MCF 10A (cell line): ENCODE measurements around the gene MAP3K5. TPM values are rescaled to one million over a fixed set of nuclear protein-coding genes. Genes with fewer than 3 reads are reported as not detected.

Experiments
- BruUV-seq: library from RNA; stranded (reverse); fragments of 400-500 nt; replicated peaks from 2 replicates; lab custom pipeline; 2021; lab: Mats Ljungman, UMichigan
- CTCF ChIA-PET: fragments of 300-600 bp; sonication (Branson Sonifier 250); formaldehyde crosslinking; extraction: SDS; loops from one replicate; lab custom pipeline; 2021; ENCODE audit warnings: antibody characterized with exemption, inconsistent platforms; lab: Yijun Ruan, JAX
- POLR2A ChIA-PET: fragments of 300-600, 350-650 bp; sonication (Branson Sonifier 250); formaldehyde crosslinking; extraction: SDS; loops from one replicate; lab custom pipeline; 2020; ENCODE audit warnings: antibody characterized with exemption, inconsistent platforms; lab: Yijun Ruan, JAX
- DNase-seq: peaks from one replicate; pipeline ENCODE4 v3.0.0-alpha.2; 2018; ENCODE audit not compliant: unreplicated experiment
- H3K27ac Mint-ChIP-seq: one replicate; pipeline ENCODE4 v1.8.0; 2022; ENCODE audit warnings: mild to moderate bottlenecking, low read depth, mixed read lengths; ENCODE audit not compliant: unreplicated experiment
- H3K27me3 Mint-ChIP-seq: one replicate; pipeline ENCODE4 v1.8.0; 2022; ENCODE audit warnings: mixed read lengths; ENCODE audit not compliant: insufficient read depth, unreplicated experiment
- H3K36me3 Mint-ChIP-seq: one replicate; pipeline ENCODE4 v1.8.0; 2022; ENCODE audit warnings: mild to moderate bottlenecking, moderate library complexity, mixed read lengths; ENCODE audit not compliant: insufficient read depth, unreplicated experiment
- H3K4me1 Mint-ChIP-seq: one replicate; pipeline ENCODE4 v1.8.0; 2022; ENCODE audit warnings: mixed read lengths; ENCODE audit not compliant: insufficient read depth, unreplicated experiment
- H3K4me3 Mint-ChIP-seq: one replicate; pipeline ENCODE4 v1.8.0; 2022; ENCODE audit warnings: mild to moderate bottlenecking, moderate library complexity, mixed read lengths; ENCODE audit not compliant: unreplicated experiment
- H3K9me3 Mint-ChIP-seq: one replicate; pipeline ENCODE4 v1.8.0; 2022; ENCODE audit warnings: mixed read lengths; ENCODE audit not compliant: unreplicated experiment
- intact Hi-C: fragments of 100-400 bp; cut with micrococcal nuclease; formaldehyde crosslinking; loops from 2 replicates; pipeline ENCODE4 v1.14.1; 2022
- total RNA-seq: library from RNA; stranded (reverse); gene quantifications from 2 replicates; pipeline ENCODE4 v1.2.3, GENCODE V29; 2022
- TF ChIP-seq, protein P1 (sequence below): fragments of 200-600 bp; IDR thresholded peaks from one replicate; pipeline ENCODE4 v1.8.0; 2022; ENCODE audit warnings: antibody characterized with exemption, mild to moderate bottlenecking; ENCODE audit not compliant: unreplicated experiment

The MAP3K5 gene
- total RNA-seq, 1 experiment from 2014 or later: 8.4 TPM

DNA sequence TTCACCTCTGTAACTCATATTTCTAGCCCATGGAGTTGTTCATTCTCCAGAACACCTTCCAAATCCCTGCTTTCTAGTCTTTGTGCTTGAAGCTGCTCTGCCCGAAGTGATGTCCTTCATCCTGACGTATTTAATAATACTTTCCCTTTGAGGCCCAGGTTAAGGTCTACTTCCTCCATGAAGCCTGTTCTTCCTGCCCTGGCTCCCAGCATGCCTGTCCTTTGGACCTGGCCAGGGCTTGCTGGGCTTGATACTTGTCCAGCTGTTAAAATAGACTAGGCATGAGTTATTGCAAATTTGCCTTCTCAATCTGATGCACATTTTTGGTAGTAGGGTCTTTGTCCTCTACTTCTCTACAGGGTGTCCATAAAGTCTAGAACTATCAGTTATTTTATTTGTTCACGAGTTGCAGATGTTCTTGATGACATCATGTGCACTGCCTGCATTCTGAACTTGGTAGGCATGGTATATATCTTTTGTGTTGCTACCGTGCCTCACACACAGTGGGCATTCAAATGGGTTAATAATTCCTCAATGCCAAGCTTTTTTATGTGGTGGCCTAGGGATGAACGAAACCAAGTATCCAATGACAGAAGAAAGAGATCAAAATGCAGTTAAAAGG is 239.0 kb downstream of the MAP3K5 start:
- POLR2A ChIA-PET: interaction anchor here (0.6 kb wide), 1 partner anchor 273 kb away, joined by 3 read pairs; no protein-coding TSS in a partner anchor
- CTCF ChIA-PET: interaction anchor here (0.6 kb wide), 1 partner anchor 305 kb away, joined by 3 read pairs; no protein-coding TSS in a partner anchor
- TF ChIP-seq, protein P1, sequence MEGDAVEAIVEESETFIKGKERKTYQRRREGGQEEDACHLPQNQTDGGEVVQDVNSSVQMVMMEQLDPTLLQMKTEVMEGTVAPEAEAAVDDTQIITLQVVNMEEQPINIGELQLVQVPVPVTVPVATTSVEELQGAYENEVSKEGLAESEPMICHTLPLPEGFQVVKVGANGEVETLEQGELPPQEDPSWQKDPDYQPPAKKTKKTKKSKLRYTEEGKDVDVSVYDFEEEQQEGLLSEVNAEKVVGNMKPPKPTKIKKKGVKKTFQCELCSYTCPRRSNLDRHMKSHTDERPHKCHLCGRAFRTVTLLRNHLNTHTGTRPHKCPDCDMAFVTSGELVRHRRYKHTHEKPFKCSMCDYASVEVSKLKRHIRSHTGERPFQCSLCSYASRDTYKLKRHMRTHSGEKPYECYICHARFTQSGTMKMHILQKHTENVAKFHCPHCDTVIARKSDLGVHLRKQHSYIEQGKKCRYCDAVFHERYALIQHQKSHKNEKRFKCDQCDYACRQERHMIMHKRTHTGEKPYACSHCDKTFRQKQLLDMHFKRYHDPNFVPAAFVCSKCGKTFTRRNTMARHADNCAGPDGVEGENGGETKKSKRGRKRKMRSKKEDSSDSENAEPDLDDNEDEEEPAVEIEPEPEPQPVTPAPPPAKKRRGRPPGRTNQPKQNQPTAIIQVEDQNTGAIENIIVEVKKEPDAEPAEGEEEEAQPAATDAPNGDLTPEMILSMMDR: no peak
- H3K27ac Mint-ChIP-seq: no peak overlapping the region
- peaks cover 22% of the 10 kb centered on the region for H3K36me3 Mint-ChIP-seq
- intact Hi-C loops: no loop called here
- BruUV-seq: no TSS peak
- H3K4me3 Mint-ChIP-seq: no peak overlapping the region
- no peaks in the 10 kb centered on the region for H3K27me3 Mint-ChIP-seq
- H3K9me3 Mint-ChIP-seq: no peaks in the 10 kb centered on the region
- DNase-seq: no peak
- peaks cover 8% of the 10 kb centered on the region for H3K4me1 Mint-ChIP-seq

DNA sequence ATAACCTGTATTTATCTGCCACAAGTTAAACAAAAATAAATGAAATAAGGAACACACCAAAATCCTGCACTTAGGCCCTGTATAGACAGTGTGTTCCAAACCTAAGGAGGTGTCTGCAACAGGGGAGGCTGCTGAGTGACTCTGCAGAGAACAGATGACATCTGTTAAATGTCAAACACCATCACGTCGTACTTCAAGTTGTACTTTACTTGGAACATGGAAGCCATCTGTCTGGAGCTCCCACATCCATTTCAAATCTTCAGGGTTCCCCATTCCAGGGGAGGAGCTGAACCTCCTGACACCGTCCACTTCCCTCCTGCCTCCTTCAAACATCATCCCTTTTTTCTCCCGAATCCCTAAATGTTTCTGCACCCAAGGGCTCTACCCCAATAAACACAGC is 240.2 kb downstream of the MAP3K5 start:
- intact Hi-C loops: no loop called here
- Mint-ChIP-seq H3K27me3 (no peaks in the 10 kb centered on the region), H3K27ac (no peak overlapping the region), H3K9me3 (no peaks in the 10 kb centered on the region), H3K4me3 (no peak overlapping the region), H3K4me1 (peaks cover 8% of the 10 kb centered on the region), H3K36me3 (peaks cover 10% of the 10 kb centered on the region)
- ChIA-PET POLR2A (interaction anchor here (1.3 to 4.8 kb wide), 2 partner anchors 161 to 262 kb away, joined by 3 to 46 read pairs; partner anchors contain the start of gene BCLAF1), CTCF (interaction anchor here (0.6 to 1.2 kb wide), 3 partner anchors 27 to 321 kb away, joined by 3 read pairs; no protein-coding TSS in a partner anchor)
- BruUV-seq: no TSS peak
- TF ChIP-seq, protein P1: no peak
- no peak for DNase-seq

DNA sequence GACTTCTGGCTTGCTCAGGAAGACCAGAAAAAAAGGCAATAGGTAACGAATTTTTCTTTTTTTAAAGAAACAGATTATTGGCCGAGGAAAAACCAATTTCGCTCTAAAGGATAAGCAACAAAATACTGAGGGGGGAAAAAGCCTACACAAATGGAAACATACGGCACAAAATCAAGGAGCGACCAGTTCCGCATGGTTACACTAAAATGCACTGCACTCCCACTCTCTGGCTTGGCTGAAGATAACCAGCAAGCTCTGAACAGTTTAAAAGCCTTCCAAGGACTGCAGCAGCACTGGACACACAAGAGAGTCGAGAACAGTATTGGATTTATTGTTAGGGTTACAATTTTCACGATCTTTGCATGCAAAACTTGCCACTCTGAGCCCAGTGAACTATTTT is 241.2 kb downstream of the MAP3K5 start:
- intact Hi-C loops: loop anchor here (2.0 kb wide), 2 partner anchors 300 to 1100 kb away; partner anchors contain the start of gene MTFR2
- H3K27ac Mint-ChIP-seq: no peak overlapping the region
- H3K27me3 Mint-ChIP-seq: no peaks in the 10 kb centered on the region
- no peaks in the 10 kb centered on the region for H3K9me3 Mint-ChIP-seq
- TF ChIP-seq, protein P1: no peak
- ChIA-PET POLR2A (interaction anchor here (0.5 to 4.8 kb wide), 11 partner anchors 9 to 1052 kb away, joined by 3 to 46 read pairs (median 4); partner anchors contain the start of genes BCLAF1 and MTFR2), CTCF (interaction anchor here (0.6 to 2.3 kb wide), 28 partner anchors 9 to 1257 kb away, joined by 3 to 11 read pairs (median 3); partner anchors contain the start of genes BCLAF1, MAP3K5 and MTFR2)
- BruUV-seq: TSS peak; percentile 65
- peaks cover under 1% of the 10 kb centered on the region for H3K36me3 Mint-ChIP-seq
- peak; percentile 9 for DNase-seq
- H3K4me3 Mint-ChIP-seq: peak overlapping the region; percentile 72
- peaks cover 8% of the 10 kb centered on the region for H3K4me1 Mint-ChIP-seq

DNA sequence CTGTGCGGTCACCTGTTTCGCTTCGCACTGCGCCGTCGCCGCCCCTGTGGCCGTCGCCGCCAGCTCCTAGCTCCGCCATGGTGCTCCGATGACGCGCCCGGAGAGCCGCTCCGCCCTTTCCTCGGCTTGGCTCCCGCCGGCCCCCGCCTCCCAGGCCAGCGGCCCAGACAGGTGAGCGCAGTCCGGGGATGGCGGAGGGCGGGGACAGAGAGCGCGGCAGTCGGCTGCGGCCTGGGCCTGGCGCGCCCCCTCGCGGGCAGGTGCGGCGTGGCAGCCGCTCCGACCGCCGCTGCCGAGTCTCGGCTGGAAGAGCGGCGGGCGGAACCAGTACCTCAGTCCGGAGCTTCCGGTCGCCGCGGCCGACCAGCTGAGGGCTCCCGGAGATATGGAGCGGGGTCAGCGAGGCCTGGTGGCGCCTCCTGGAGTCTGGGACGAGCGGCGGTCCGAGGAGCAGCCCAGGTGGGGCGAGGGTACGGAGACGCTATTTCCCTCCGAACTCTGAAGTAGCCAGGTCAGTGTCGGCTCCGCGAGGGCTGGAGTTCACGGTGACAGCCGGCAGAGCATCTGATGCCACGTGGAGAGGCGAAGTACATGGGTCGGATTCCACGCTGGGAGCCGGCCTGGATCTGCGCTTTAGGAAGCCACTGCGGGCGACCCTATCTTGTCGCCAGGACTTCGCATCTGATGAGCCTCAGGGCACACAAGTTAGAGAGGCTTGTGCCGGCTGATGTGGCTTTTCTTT is 241.8 kb downstream of the MAP3K5 start, which contains the start of gene MAP7:
Gene MAP7, minus strand, starts transcription at position 93 of the 742 bp plus-strand sequence. Its CDS starts 14 bp downstream, at position 79.
- CTCF ChIA-PET: interaction anchor here (0.6 to 2.3 kb wide), 37 partner anchors 8 to 1257 kb away, joined by 3 to 11 read pairs (median 4); partner anchors contain the start of genes BCLAF1, MAP3K5 and MTFR2
- POLR2A ChIA-PET: interaction anchor here (0.5 to 4.8 kb wide), 17 partner anchors 9 to 1052 kb away, joined by 3 to 46 read pairs (median 3); partner anchors contain the start of genes BCLAF1, MAP3K5 and MTFR2
- H3K27ac Mint-ChIP-seq: peak within 1 kb of the TSS; percentile 57
- H3K36me3 Mint-ChIP-seq: no peaks in the 10 kb centered on the region
- no TSS peak for BruUV-seq
- TF ChIP-seq, protein P1: peak; percentile 97
- no peaks in the 10 kb centered on the region for H3K9me3 Mint-ChIP-seq
- H3K4me3 Mint-ChIP-seq: peak within 1 kb of the TSS; percentile 72
- intact Hi-C loops: loop anchor here (1.0 to 2.0 kb wide), 4 partner anchors 243 to 1100 kb away; partner anchors contain the start of genes BCLAF1 and MTFR2
- peak; percentile 86 for DNase-seq
- no peaks in the 10 kb centered on the region for H3K27me3 Mint-ChIP-seq
- H3K4me1 Mint-ChIP-seq: peaks cover 8% of the 10 kb centered on the region
